Mesodermal cell (in vitro differentiated cells): Measurements from ENCODE around the gene SPDEF.

ENCODE experiments used
- H3K27ac ChIP-seq: 2 replicates; pipeline ENCODE4 v1.7.0; 2013; ENCODE audit warnings: mild to moderate bottlenecking, low read depth, low read length, moderate library complexity; ENCODE audit not compliant: severe bottlenecking
- H3K36me3 ChIP-seq: 2 replicates; pipeline ENCODE4 v1.7.1; 2013; ENCODE audit warnings: mild to moderate bottlenecking, low read length, moderate library complexity; ENCODE audit not compliant: control insufficient read depth, insufficient read depth
- H3K4me1 ChIP-seq: one replicate; pipeline ENCODE4 v1.7.1; 2013; ENCODE audit warnings: mild to moderate bottlenecking, low read length; ENCODE audit not compliant: insufficient read depth, control insufficient read depth, poor library complexity, severe bottlenecking
- H3K4me3 ChIP-seq: 2 replicates; pipeline ENCODE4 v1.7.0; 2013; ENCODE audit warnings: low read length, control low read depth, mild to moderate bottlenecking; ENCODE audit not compliant: insufficient read depth, poor library complexity, severe bottlenecking; ENCODE audit errors: extremely low read depth
- H3K9me3 ChIP-seq: 2 replicates; pipeline ENCODE4 v1.7.1; 2013; ENCODE audit warnings: mild to moderate bottlenecking, low read length, moderate library complexity; ENCODE audit not compliant: control insufficient read depth
- WGBS, 2 experiments: methylation state at CpG; one replicate each; pipeline ENCODE4 v1.1.5; 2013; ENCODE audit warnings: missing lambda C conversion rate in 2 of 2; ENCODE audit not compliant: insufficient coverage in 2 of 2; 5-methylcytosine and 5-hydroxymethylcytosine counted together

Gene SPDEF

GRCh38 chr6:34535646-34536045 lies 20.5 kb downstream of the SPDEF start:
- Histone ChIP-seq H3K4me1 (no peaks in the 10 kb centered on the region), H3K27ac (no peak overlapping the region), H3K36me3 (no peaks in the 10 kb centered on the region), H3K9me3 (no peaks in the 10 kb centered on the region), H3K4me3 (no peak overlapping the region)
- 90 to 92% methylated on average over 7 to 9 of the region's 11 CpGs for WGBS, 2 experiments

- no peaks in the 10 kb centered on the region for H3K4me1 ChIP-seq
- H3K4me3 ChIP-seq: no peak overlapping the region
- H3K36me3 ChIP-seq: no peaks in the 10 kb centered on the region
- H3K9me3 ChIP-seq: no peaks in the 10 kb centered on the region
- WGBS, 2 experiments: 100% methylated on average over 3 of the region's 6 CpGs
- H3K27ac ChIP-seq: no peak overlapping the region
Measured at GRCh38 chr6:34535199-34535598, 20.9 kb downstream of the SPDEF start.

- Histone ChIP-seq H3K36me3 (no peaks in the 10 kb centered on the region), H3K27ac (no peak overlapping the region), H3K9me3 (no peaks in the 10 kb centered on the region), H3K4me3 (no peak overlapping the region), H3K4me1 (no peaks in the 10 kb centered on the region)
- WGBS, 2 experiments: 90 to 92% methylated on average over 15 to 16 of the region's 16 CpGs
Measured at GRCh38 chr6:34534656-34535055, 21.5 kb downstream of the SPDEF start.

- no peaks in the 10 kb centered on the region for H3K4me1 ChIP-seq
- no peaks in the 10 kb centered on the region for H3K36me3 ChIP-seq
- no peak overlapping the region for H3K27ac ChIP-seq
- H3K4me3 ChIP-seq: no peak overlapping the region
- WGBS, 2 experiments: 89 to 95% methylated on average over 3 to 6 of the region's 6 CpGs
- H3K9me3 ChIP-seq: no peaks in the 10 kb centered on the region
Measured at GRCh38 chr6:34534146-34534545, 22.0 kb downstream of the SPDEF start.

GRCh38 chr6:34532230-34532629 lies 23.9 kb downstream of the SPDEF start:
- Histone ChIP-seq H3K36me3 (no peaks in the 10 kb centered on the region), H3K4me1 (no peaks in the 10 kb centered on the region), H3K27ac (no peak overlapping the region), H3K9me3 (no peaks in the 10 kb centered on the region), H3K4me3 (no peak overlapping the region)
- WGBS, 2 experiments: 90 to 96% methylated on average over 8 to 13 of the region's 15 CpGs

- 90 to 92% methylated on average over 12 to 29 of the region's 29 CpGs for WGBS, 2 experiments
- no peak overlapping the region for H3K27ac ChIP-seq
- no peaks in the 10 kb centered on the region for H3K4me1 ChIP-seq
- H3K36me3 ChIP-seq: no peaks in the 10 kb centered on the region
- H3K4me3 ChIP-seq: no peak overlapping the region
- no peaks in the 10 kb centered on the region for H3K9me3 ChIP-seq
Measured at GRCh38 chr6:34531580-34532201, 24.4 kb downstream of the SPDEF start.

GRCh38 chr6:34530753-34531365 lies 25.3 kb downstream of the SPDEF start:
- no peak overlapping the region for H3K4me3 ChIP-seq
- H3K4me1 ChIP-seq: no peaks in the 10 kb centered on the region
- WGBS, 2 experiments: 97 to 98% methylated on average over 17 to 18 of the region's 18 CpGs
- H3K36me3 ChIP-seq: no peaks in the 10 kb centered on the region
- no peak overlapping the region for H3K27ac ChIP-seq
- H3K9me3 ChIP-seq: no peaks in the 10 kb centered on the region

GRCh38 chr6:34529665-34530327 lies 26.3 kb downstream of the SPDEF start:
- Histone ChIP-seq H3K9me3 (no peaks in the 10 kb centered on the region), H3K36me3 (no peaks in the 10 kb centered on the region), H3K27ac (no peak overlapping the region), H3K4me3 (no peak overlapping the region), H3K4me1 (no peaks in the 10 kb centered on the region)
- WGBS, 2 experiments: 94% methylated on average over 6 to 9 of the region's 10 CpGs

GRCh38 chr6:34528996-34529664 lies 27.0 kb downstream of the SPDEF start:
- H3K4me3 ChIP-seq: no peak overlapping the region
- H3K27ac ChIP-seq: no peak overlapping the region
- no peaks in the 10 kb centered on the region for H3K4me1 ChIP-seq
- WGBS, 2 experiments: 90 to 94% methylated on average over 5 to 8 of the region's 8 CpGs
- H3K36me3 ChIP-seq: no peaks in the 10 kb centered on the region
- no peaks in the 10 kb centered on the region for H3K9me3 ChIP-seq

- Histone ChIP-seq H3K9me3 (no peaks in the 10 kb centered on the region), H3K4me3 (no peak overlapping the region), H3K36me3 (no peaks in the 10 kb centered on the region), H3K4me1 (no peaks in the 10 kb centered on the region), H3K27ac (no peak overlapping the region)
- WGBS, 2 experiments: 87 to 88% methylated on average over 8 to 11 of the region's 12 CpGs
Measured at GRCh38 chr6:34527751-34528670, 28.1 kb downstream of the SPDEF start.
